T-cell (primary cell): Measurements from ENCODE around the gene GREB1. TPM values are rescaled to one million over a fixed set of nuclear protein-coding genes. Genes with fewer than 3 reads are reported as not detected.

ENCODE experiments used
- ATAC-seq, 4 experiments: fragments of 200-7000 bp in 3 of 4; fragments of 150-1000 bp in 1 of 4; cut with Tn5 transposase; replicated peaks in 1 of 4; 1 replicate in 3 of 4; 2 replicates in 1 of 4; pipeline ENCODE4 v1.10.0; 2021; ENCODE audit warnings: moderate library complexity in 3 of 4, mild to moderate bottlenecking in 2 of 4, moderate number of reproducible peaks in 1 of 4
- CTCF ChIA-PET, 2 donors: fragments of 300-600 bp; sonication (Branson Sonifier 250); formaldehyde crosslinking; loops; one replicate each; lab custom pipeline; 2022; ENCODE audit warnings: antibody characterized with exemption in 2 of 2; lab: Charles Lee
- POLR2A ChIA-PET, 2 donors: fragments of 300-600 bp; sonication (Branson Sonifier 250); formaldehyde crosslinking; loops; one replicate each; lab custom pipeline; 2022; ENCODE audit warnings: antibody characterized with exemption in 2 of 2; lab: Charles Lee
- DNase-seq, 35 experiments: peaks; one replicate each; pipeline versions ENCODE4 v3.0.0 to v3.0.0-alpha.2; 2013 to 2023
- H3K27ac ChIP-seq: one replicate; pipeline ENCODE4 v1.5.1; 2013; ENCODE audit warnings: low read length
- H3K27me3 ChIP-seq, 2 experiments: replicated peaks in 1 of 2; 1 replicate in 1 of 2; 2 replicates in 1 of 2; pipeline versions ENCODE4 v1.6.1 to v1.7.0; 2013; ENCODE audit warnings: low read length in 1 of 2, mixed read lengths in 1 of 2; ENCODE audit not compliant: control insufficient read depth in 2 of 2, insufficient read depth in 2 of 2; ENCODE audit errors: extremely low read depth in 1 of 2
- H3K36me3 ChIP-seq, 2 donors: 1 replicate in 1 of 2; 2 replicates in 1 of 2; pipeline versions ENCODE4 v1.6.1 to v1.7.0; 2013; ENCODE audit warnings: low read length in 1 of 2; ENCODE audit not compliant: control insufficient read depth in 2 of 2, insufficient read depth in 1 of 2; ENCODE audit errors: extremely low read depth in 1 of 2
- H3K4me1 ChIP-seq, 2 experiments: 1 replicate in 1 of 2; 2 replicates in 1 of 2; pipeline versions ENCODE4 v1.6.1 to v1.7.0; 2013; ENCODE audit warnings: low read length in 2 of 2, mixed read lengths in 1 of 2; ENCODE audit not compliant: insufficient read depth in 2 of 2, control insufficient read depth in 1 of 2; ENCODE audit errors: extremely low read depth in 1 of 2
- H3K4me3 ChIP-seq, 2 donors: 1 replicate in 1 of 2; 2 replicates in 1 of 2; pipeline versions ENCODE4 v1.5.1 to v1.7.0; 2013; ENCODE audit warnings: mild to moderate bottlenecking in 2 of 2, low read length in 1 of 2, moderate library complexity in 1 of 2; ENCODE audit not compliant: control insufficient read depth in 1 of 2; ENCODE audit errors: extremely low read depth in 1 of 2
- H3K9me3 ChIP-seq: 2 replicates; pipeline ENCODE4 v1.7.0; 2013
- H3K27ac Mint-ChIP-seq, 2 donors: one replicate each; pipeline ENCODE4 v1.8.0; 2020 to 2021; ENCODE audit warnings: mild to moderate bottlenecking in 2 of 2, mixed read lengths in 2 of 2
- H3K27me3 Mint-ChIP-seq, 2 donors: one replicate each; pipeline ENCODE4 v1.8.0; 2021 to 2022; ENCODE audit warnings: mixed read lengths in 2 of 2
- H3K36me3 Mint-ChIP-seq: one replicate; pipeline ENCODE4 v1.8.0; 2021; ENCODE audit warnings: mixed read lengths
- H3K4me1 Mint-ChIP-seq, 3 donors: one replicate each; pipeline ENCODE4 v1.8.0; 2020 to 2022; ENCODE audit warnings: mixed read lengths in 3 of 3, mild to moderate bottlenecking in 1 of 3
- H3K4me3 Mint-ChIP-seq, 3 donors: one replicate each; pipeline ENCODE4 v1.8.0; 2020 to 2022; ENCODE audit warnings: mild to moderate bottlenecking in 3 of 3, mixed read lengths in 3 of 3, moderate library complexity in 3 of 3
- H3K9me3 Mint-ChIP-seq, 3 donors: one replicate each; pipeline ENCODE4 v1.8.0; 2020 to 2022; ENCODE audit warnings: mixed read lengths in 3 of 3
- WGBS: methylation state at CpG from one replicate; pipeline ENCODE4 v1.1.5; 2013; ENCODE audit warnings: missing lambda C conversion rate; ENCODE audit not compliant: insufficient coverage; 5-methylcytosine and 5-hydroxymethylcytosine counted together
- total RNA-seq, 35 experiments: library from RNA in 6 of 35; stranded (reverse) in 6 of 35; fragments of 120-200 nt in 1 of 35; gene quantifications; one replicate each; pipeline versions ENCODE4 v1.2.1 to v1.2.4 and lab custom pipeline; 2013 to 2026

GREB1 gene
- total RNA-seq, 5 donors from 2014 or later (not counting 1 experiment from before 2014, with no cell fraction given): 0.23 to 1.2 (median 0.63) TPM

DNA sequence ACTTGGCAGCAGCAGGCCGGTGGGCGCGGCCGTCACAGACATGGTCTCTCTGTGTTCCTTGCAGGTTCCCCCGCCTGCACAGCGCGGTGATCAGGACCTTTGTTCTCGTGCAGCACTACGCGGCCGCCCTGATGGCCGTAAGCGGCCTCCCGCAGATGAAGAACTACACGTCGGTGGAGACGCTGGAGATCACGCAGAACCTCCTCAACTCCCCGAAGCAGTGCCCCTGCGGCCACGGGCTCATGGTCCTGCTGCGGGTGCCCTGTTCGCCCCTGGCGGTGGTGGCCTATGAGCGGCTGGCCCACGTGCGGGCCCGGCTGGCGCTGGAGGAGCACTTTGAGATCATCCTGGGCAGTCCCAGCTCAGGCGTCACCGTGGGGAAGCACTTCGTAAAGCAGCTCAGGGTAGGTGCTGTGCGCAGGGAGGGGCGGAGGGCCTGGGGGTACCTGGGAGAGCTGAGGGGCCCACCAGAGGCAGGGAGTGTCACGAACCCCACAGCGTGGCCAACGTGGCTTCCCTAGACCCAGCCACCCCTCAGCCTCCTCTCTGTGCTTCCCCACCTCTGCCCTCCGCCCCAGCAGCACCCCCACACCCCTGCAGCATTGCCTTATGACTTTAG lies 76.9 kb downstream of the GREB1 start:
- no peaks in the 10 kb centered on the region for H3K9me3 Mint-ChIP-seq

DNA sequence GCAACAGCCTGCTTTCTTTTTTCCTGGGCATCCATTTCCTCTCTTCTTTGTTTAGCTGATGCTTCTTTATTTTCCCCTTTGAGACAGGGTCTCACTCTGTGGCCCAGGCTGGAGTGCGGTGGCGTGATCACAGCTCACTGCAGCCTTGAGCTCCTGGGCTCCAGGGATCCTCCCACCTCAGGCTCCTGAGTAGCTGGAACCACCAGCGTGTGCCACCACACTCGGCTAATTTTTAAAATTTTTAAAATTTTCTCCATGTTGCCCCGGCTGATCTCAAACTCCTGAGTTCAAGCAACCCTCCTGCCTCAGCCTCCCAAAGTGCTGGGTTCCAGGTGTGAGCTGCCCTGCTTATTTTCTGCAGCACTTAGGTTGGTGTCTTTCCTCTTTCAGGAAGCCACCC lies 77.4 kb downstream of the GREB1 start:
- POLR2A ChIA-PET: no interaction called here

More for the DNA sequence above, 76.9 kb downstream of the GREB1 start:
- Mint-ChIP-seq H3K27ac (no peak overlapping the region), H3K4me1 (no peaks in the 10 kb centered on the region), H3K27me3 (peaks cover 0 to 11% of the 10 kb centered on the region in 2 donors), H3K4me3 (no peak overlapping the region), H3K36me3 (no peaks in the 10 kb centered on the region)
- WGBS: 95% methylated on average over 37 of the region's 38 CpGs
- ChIA-PET POLR2A (no interaction called here), CTCF (no interaction called here)
- H3K27ac ChIP-seq: no peak overlapping the region
- no peaks in the 10 kb centered on the region for H3K36me3 ChIP-seq
- ATAC-seq: no peak
- H3K4me1 ChIP-seq: no peaks in the 10 kb centered on the region
- no peak overlapping the region for H3K4me3 ChIP-seq
- H3K9me3 ChIP-seq: no peaks in the 10 kb centered on the region
- H3K27me3 ChIP-seq: peaks cover 0 to 7% of the 10 kb centered on the region in 2 experiments
- no peak for DNase-seq

DNA sequence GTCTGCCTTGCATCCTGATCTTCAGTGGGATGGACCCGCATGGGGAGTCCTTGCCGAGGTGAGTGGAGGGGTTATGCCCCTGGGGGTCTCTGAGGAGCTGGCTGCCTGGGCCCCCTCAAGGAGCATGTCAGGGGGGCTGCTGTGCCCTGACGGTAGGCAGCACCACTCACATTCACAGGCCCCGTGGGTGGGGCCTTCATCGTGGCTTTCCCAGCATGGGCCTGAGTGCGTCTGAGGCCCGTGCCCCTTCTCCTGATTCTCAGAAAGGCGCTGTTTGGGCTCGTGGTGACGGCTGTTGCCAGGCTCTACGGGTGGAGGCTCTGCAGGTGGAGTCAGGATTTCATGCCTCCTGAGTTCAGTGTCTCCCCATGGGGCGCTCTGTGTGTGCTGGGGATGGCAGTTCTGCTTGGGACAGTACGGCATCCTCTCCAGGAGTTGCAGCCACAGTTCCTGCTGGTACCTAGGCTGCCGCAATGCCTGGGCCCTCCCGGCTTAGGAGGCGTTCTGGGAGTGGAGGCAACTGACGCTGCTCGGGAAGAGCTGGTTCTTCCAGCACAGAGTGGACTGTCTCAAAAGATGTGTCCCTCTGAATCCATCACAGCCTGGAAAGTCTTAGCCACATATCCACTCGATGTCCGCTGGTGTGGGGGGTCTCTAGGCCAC lies 78.8 kb downstream of the GREB1 start:
- H3K4me3 Mint-ChIP-seq: no peak overlapping the region
- Histone ChIP-seq H3K9me3 (no peaks in the 10 kb centered on the region), H3K4me3 (no peak overlapping the region), H3K36me3 (no peaks in the 10 kb centered on the region), H3K4me1 (no peaks in the 10 kb centered on the region), H3K27me3 (peaks cover 0 to 7% of the 10 kb centered on the region in 2 experiments), H3K27ac (no peak overlapping the region)
- DNase-seq (no peak), ATAC-seq (no peak)
- peaks cover 0 to 19% of the 10 kb centered on the region in 2 donors for H3K27me3 Mint-ChIP-seq
- POLR2A ChIA-PET: interaction anchor here in 1 of 2 donors (0.6 kb wide), 1 partner anchor 1167 kb away, joined by 5 read pairs; no protein-coding TSS in a partner anchor
- no peaks in the 10 kb centered on the region for H3K36me3 Mint-ChIP-seq
- no peaks in the 10 kb centered on the region for H3K9me3 Mint-ChIP-seq
- H3K27ac Mint-ChIP-seq: no peak overlapping the region
- no peaks in the 10 kb centered on the region for H3K4me1 Mint-ChIP-seq
- CTCF ChIA-PET: no interaction called here
- WGBS: 67% methylated on average over 15 of the region's 20 CpGs

More for the DNA sequence above, 77.4 kb downstream of the GREB1 start:
- H3K36me3 ChIP-seq: no peaks in the 10 kb centered on the region
- CTCF ChIA-PET: interaction anchor here in 1 of 2 donors (0.6 kb wide), 1 partner anchor 339 kb away, joined by 3 read pairs; no protein-coding TSS in a partner anchor
- peaks cover 0 to 7% of the 10 kb centered on the region in 2 experiments for H3K27me3 ChIP-seq
- WGBS: 87% methylated on average over 4 of the region's 5 CpGs
- no peaks in the 10 kb centered on the region for H3K4me1 ChIP-seq
- H3K27me3 Mint-ChIP-seq: peaks cover 0 to 12% of the 10 kb centered on the region in 2 donors
- no peaks in the 10 kb centered on the region for H3K36me3 Mint-ChIP-seq
- H3K9me3 Mint-ChIP-seq: no peaks in the 10 kb centered on the region
- H3K4me1 Mint-ChIP-seq: no peaks in the 10 kb centered on the region
- H3K4me3 ChIP-seq: no peak overlapping the region
- no peak overlapping the region for H3K27ac Mint-ChIP-seq
- H3K4me3 Mint-ChIP-seq: no peak overlapping the region
- no peak for ATAC-seq
- DNase-seq: no peak
- H3K27ac ChIP-seq: no peak overlapping the region
- no peaks in the 10 kb centered on the region for H3K9me3 ChIP-seq

DNA sequence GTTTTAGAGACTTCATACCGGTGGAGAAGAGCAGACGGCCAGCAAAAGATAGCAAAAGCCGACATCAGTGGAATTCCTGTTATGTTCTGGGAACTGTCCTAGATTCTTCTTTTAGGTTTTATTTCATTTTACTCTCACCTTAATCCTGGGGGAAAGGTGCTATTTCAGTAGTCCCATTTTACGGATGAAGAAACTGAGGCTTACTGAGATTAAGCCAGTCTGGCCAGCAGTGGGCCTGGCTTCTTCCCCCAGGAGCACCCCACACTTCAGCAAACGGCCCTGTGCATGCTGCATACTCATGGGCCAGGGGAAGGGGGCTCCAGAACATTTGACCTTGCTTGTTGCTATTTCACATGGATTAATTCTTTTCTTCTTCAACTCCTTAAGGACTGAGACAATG lies 79.5 kb downstream of the GREB1 start:
- ChIA-PET CTCF (no interaction called here), POLR2A (no interaction called here)
- H3K4me3 ChIP-seq: no peak overlapping the region
- H3K4me1 Mint-ChIP-seq: no peaks in the 10 kb centered on the region
- DNase-seq (no peak), ATAC-seq (no peak)
- H3K9me3 ChIP-seq: no peaks in the 10 kb centered on the region
- no peak overlapping the region for H3K27ac Mint-ChIP-seq
- H3K27me3 Mint-ChIP-seq: peaks cover 0 to 18% of the 10 kb centered on the region in 2 donors
- no peaks in the 10 kb centered on the region for H3K36me3 Mint-ChIP-seq
- no peak overlapping the region for H3K27ac ChIP-seq
- 0% methylated on average over 1 of the region's 5 CpGs for WGBS
- no peaks in the 10 kb centered on the region for H3K4me1 ChIP-seq
- no peaks in the 10 kb centered on the region for H3K9me3 Mint-ChIP-seq
- no peaks in the 10 kb centered on the region for H3K36me3 ChIP-seq
- H3K27me3 ChIP-seq: peaks cover 0 to 7% of the 10 kb centered on the region in 2 experiments
- H3K4me3 Mint-ChIP-seq: no peak overlapping the region

DNA sequence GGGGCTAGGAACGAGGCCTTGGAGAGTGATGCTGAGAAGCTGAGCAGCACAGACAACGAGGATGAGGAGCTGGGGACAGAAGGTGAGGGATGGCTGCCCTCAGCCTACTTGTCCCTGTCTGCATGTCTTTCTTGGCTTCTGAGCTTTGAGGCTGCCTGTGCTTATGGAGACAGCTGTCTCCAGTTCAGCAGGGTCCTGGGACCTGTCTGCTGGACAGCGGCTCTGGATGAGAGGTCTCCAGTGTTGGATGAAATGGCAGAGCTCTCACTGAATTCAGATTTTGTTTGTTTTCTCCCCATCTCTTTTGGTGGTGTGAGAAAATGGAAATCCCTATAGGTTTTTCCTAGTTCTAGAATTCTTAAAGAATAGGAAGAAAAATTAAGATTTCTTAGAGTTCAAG lies 81.4 kb downstream of the GREB1 start:
- Mint-ChIP-seq H3K27ac (no peak overlapping the region), H3K27me3 (peaks cover 0 to 13% of the 10 kb centered on the region in 2 donors), H3K4me1 (no peaks in the 10 kb centered on the region), H3K4me3 (no peak overlapping the region), H3K9me3 (no peaks in the 10 kb centered on the region), H3K36me3 (no peaks in the 10 kb centered on the region)
- no peak for ATAC-seq
- Histone ChIP-seq H3K4me1 (no peaks in the 10 kb centered on the region), H3K27me3 (peaks cover 0 to 7% of the 10 kb centered on the region in 2 experiments), H3K9me3 (no peaks in the 10 kb centered on the region), H3K27ac (no peak overlapping the region), H3K4me3 (no peak overlapping the region), H3K36me3 (no peaks in the 10 kb centered on the region)
- ChIA-PET CTCF (no interaction called here), POLR2A (no interaction called here)
- WGBS: 42% methylated on average over 2 of the region's 3 CpGs
- DNase-seq: no peak

DNA sequence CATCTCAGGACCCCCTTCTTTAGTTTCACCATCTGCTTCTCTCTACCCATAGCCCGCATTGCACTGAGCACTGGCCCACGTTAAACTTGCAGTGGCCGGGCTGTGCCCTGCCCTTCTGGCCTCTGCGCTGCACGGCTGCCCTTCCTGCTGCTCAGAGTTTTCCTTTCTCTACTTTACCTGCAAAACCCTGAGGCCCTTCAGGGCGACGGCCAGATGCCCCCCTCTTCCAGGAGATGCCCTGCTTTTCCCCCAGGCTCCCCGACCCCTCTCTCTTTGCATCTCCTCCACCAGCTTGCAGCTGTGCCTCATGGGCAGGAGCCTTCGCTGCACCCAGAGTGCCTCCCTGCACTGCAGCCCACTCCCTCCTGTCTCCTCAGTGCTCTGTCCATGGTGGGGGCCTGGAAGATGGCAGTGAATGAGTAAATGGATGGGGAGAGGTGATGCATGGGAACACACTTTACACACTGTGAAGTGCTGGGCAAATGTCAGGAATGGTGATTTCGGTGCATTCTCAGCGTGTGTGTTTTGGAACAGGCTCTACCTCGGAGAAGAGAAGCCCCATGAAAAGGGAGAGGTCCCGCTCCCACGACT lies 82.3 kb downstream of the GREB1 start:
- POLR2A ChIA-PET: no interaction called here
- Mint-ChIP-seq H3K9me3 (no peaks in the 10 kb centered on the region), H3K4me1 (no peaks in the 10 kb centered on the region), H3K27me3 (peaks cover 0 to 11% of the 10 kb centered on the region in 2 donors), H3K27ac (no peak overlapping the region), H3K36me3 (no peaks in the 10 kb centered on the region), H3K4me3 (no peak overlapping the region)
- ATAC-seq (no peak), DNase-seq (no peak)
- no peak overlapping the region for H3K4me3 ChIP-seq
- H3K27me3 ChIP-seq: peaks cover 0 to 7% of the 10 kb centered on the region in 2 experiments
- no peak overlapping the region for H3K27ac ChIP-seq
- no peaks in the 10 kb centered on the region for H3K36me3 ChIP-seq
- 73% methylated on average over 8 of the region's 14 CpGs for WGBS
- CTCF ChIA-PET: no interaction called here
- no peaks in the 10 kb centered on the region for H3K4me1 ChIP-seq
- no peaks in the 10 kb centered on the region for H3K9me3 ChIP-seq
